DOHH2 (cell line): ENCODE measurements around the gene FAIM2.

ENCODE experiments used
- H3F3A ChIP-seq: fragments of 200-600 bp; sonication (generic), shearing (Covaris generic); 2 replicates; pipeline ENCODE4 v1.6.0; 2016; ENCODE audit warnings: antibody characterized with exemption, mild to moderate bottlenecking; ENCODE audit not compliant: control insufficient read depth, insufficient read depth
- H3K27ac ChIP-seq: fragments of 200-600 bp; sonication (generic); 2 replicates; pipeline ENCODE4 v1.5.1; 2014; ENCODE audit warnings: low read depth, mild to moderate bottlenecking, low read length, moderate library complexity
- H3K27me3 ChIP-seq: fragments of 200-600 bp; sonication (generic); 2 replicates; pipeline ENCODE4 v1.6.1; 2014; ENCODE audit warnings: mild to moderate bottlenecking, low read length, mixed read lengths; ENCODE audit not compliant: control insufficient read depth
- H3K36me3 ChIP-seq: fragments of 200-600 bp; sonication (generic); 2 replicates; pipeline ENCODE4 v1.6.1; 2014; ENCODE audit warnings: mild to moderate bottlenecking, low read length, moderate library complexity, mixed read lengths; ENCODE audit not compliant: control insufficient read depth
- H3K4me1 ChIP-seq: fragments of 200-600 bp; sonication (generic); 2 replicates; pipeline ENCODE4 v1.6.1; 2014; ENCODE audit warnings: mild to moderate bottlenecking, low read length, mixed read lengths; ENCODE audit not compliant: control insufficient read depth
- H3K4me2 ChIP-seq: fragments of 200-600 bp; sonication (generic); 2 replicates; pipeline ENCODE4 v1.6.0; 2014; ENCODE audit warnings: mild to moderate bottlenecking, low read length, moderate library complexity
- H3K4me3 ChIP-seq: fragments of 200-600 bp; sonication (generic); 2 replicates; pipeline ENCODE4 v1.5.1; 2014; ENCODE audit warnings: mild to moderate bottlenecking, low read length, mixed read lengths
- H3K79me2 ChIP-seq: fragments of 200-600 bp; sonication (generic); 2 replicates; pipeline ENCODE4 v1.6.1; 2014; ENCODE audit warnings: mild to moderate bottlenecking, low read length, mixed read lengths; ENCODE audit not compliant: control insufficient read depth
- H3K9me2 ChIP-seq: fragments of 200-600 bp; sonication (generic); replicated peaks from 2 replicates; pipeline ENCODE4 v1.6.1; 2014; ENCODE audit warnings: mild to moderate bottlenecking, low read length, mixed read lengths; ENCODE audit not compliant: control insufficient read depth
- H3K9me3 ChIP-seq: fragments of 200-600 bp; sonication (generic); 2 replicates; pipeline ENCODE4 v1.6.1; 2014; ENCODE audit warnings: antibody characterized with exemption, low read length, mixed read lengths; ENCODE audit not compliant: control insufficient read depth, insufficient read depth
- H4K20me1 ChIP-seq: fragments of 200-600 bp; sonication (generic); 2 replicates; pipeline ENCODE4 v1.6.0; 2014; ENCODE audit warnings: low read depth, mild to moderate bottlenecking, antibody characterized with exemption, low read length, moderate library complexity; ENCODE audit not compliant: control insufficient read depth, insufficient read depth
- CTCF ChIP-seq: fragments of 200-600 bp; sonication (generic); IDR thresholded peaks from one replicate; pipeline ENCODE4 v1.5.1; 2014; ENCODE audit warnings: antibody characterized with exemption, mild to moderate bottlenecking, low read depth, low read length; ENCODE audit not compliant: poor library complexity, severe bottlenecking
- EZH2phosphoT487 ChIP-seq: fragments of 200-600 bp; sonication (generic); IDR thresholded peaks from 2 replicates; pipeline ENCODE4 v1.6.1; 2017; ENCODE audit warnings: borderline replicate concordance, mild to moderate bottlenecking, antibody characterized with exemption, low read length, moderate library complexity, mixed read lengths

Gene FAIM2

DNA sequence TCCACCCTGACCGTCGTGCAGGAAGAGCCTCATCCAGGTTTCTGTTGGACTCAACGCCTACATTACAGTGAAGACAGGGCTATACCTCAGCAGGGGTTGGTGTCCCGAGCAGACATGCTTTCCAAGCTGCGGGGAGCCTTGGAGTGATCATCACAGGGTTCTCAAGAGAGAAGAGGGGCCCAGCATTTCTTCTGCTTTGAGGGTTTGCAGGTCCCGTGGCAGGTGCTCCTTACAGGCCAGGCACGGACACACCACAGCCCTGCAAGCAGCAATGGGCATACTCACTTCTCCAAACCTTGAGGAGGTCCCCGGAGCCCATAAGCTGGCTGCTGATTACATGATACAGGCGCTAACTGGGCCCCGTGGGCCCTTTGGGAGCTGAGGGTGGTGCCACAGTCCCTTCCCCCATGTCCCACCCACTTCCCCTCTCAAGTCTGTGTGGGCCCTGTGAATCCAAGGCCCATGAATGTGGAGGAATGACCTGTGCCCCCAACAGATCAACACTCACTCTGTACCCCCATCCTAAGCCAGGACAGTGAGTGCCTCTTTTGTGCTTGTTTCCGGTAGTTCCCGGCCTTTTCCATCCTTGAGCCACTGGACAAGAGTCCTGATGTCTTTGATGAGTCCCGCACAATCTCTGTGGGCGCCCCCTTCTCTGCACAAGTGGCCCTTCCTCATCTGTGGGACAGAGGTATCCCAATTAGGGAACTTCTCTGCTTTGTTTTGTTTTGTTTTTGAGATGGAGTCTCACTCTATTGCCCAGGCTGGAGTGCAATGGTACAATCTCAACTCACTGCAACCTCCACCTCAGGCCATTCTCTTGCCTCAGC lies 47.9 kb upstream of the FAIM2 start:
- Histone ChIP-seq H3K27ac (no peak overlapping the region), H3K9me2 (no peaks in the 10 kb centered on the region), H3K4me2 (no peak overlapping the region), H3K36me3 (no peaks in the 10 kb centered on the region), H3F3A (no peaks in the 10 kb centered on the region), H3K9me3 (no peaks in the 10 kb centered on the region), H3K4me3 (no peak overlapping the region), H4K20me1 (no peaks in the 10 kb centered on the region), H3K27me3 (peaks cover 5% of the 10 kb centered on the region), H3K79me2 (no peaks in the 10 kb centered on the region), H3K4me1 (no peaks in the 10 kb centered on the region)
- TF ChIP-seq EZH2phosphoT487 (no peak), CTCF (no peak)

GRCh38 chr12:49950273-49951251 lies 46.9 kb upstream of the FAIM2 start, which contains the start of gene AQP2:
Gene AQP2, plus strand, starts transcription at chr12:49950737. Its CDS starts 94 bp downstream, at chr12:49950831.
- no peaks in the 10 kb centered on the region for H3K27me3 ChIP-seq
- H3K9me3 ChIP-seq: no peaks in the 10 kb centered on the region
- H3K79me2 ChIP-seq: no peaks in the 10 kb centered on the region
- H4K20me1 ChIP-seq: no peaks in the 10 kb centered on the region
- H3K4me1 ChIP-seq: 0 out of 2 replicates have a peak, but pooled peaks cover 3% of the 10 kb centered on the region
- H3F3A ChIP-seq: no peaks in the 10 kb centered on the region
- H3K4me3 ChIP-seq: no peak within 1 kb of the TSS
- no peak within 1 kb of the TSS for H3K4me2 ChIP-seq
- H3K27ac ChIP-seq: no peak within 1 kb of the TSS
- no peaks in the 10 kb centered on the region for H3K36me3 ChIP-seq
- no peaks in the 10 kb centered on the region for H3K9me2 ChIP-seq
- TF ChIP-seq CTCF: no peak

- Histone ChIP-seq H3K9me3 (no peaks in the 10 kb centered on the region), H3K79me2 (no peaks in the 10 kb centered on the region), H3F3A (no peaks in the 10 kb centered on the region), H3K36me3 (no peaks in the 10 kb centered on the region), H3K4me2 (no peak overlapping the region), H3K27me3 (no peaks in the 10 kb centered on the region), H4K20me1 (no peaks in the 10 kb centered on the region), H3K27ac (no peak overlapping the region), H3K9me2 (no peaks in the 10 kb centered on the region), H3K4me3 (no peak overlapping the region), H3K4me1 (peaks cover 9% of the 10 kb centered on the region)
- no peak for TF ChIP-seq EZH2phosphoT487
- TF ChIP-seq CTCF: no peak
Measured at GRCh38 chr12:49949866-49950265, 46.2 kb upstream of the FAIM2 start.
